ENCODE measurements around the gene MAF. TPM values are rescaled to one million over a fixed set of nuclear protein-coding genes. Genes with fewer than 3 reads are reported as not detected.
A peak's percentile ranks its signal among the peaks of the same experiment; 100 is the strongest.

The MAF gene
- total and polyA plus RNA-seq, 2 of the 13 experiments (the other 11 are each of a cell fraction or from before 2014, with no cell fraction given), result 0.07 to 0.31 TPM

DNA sequence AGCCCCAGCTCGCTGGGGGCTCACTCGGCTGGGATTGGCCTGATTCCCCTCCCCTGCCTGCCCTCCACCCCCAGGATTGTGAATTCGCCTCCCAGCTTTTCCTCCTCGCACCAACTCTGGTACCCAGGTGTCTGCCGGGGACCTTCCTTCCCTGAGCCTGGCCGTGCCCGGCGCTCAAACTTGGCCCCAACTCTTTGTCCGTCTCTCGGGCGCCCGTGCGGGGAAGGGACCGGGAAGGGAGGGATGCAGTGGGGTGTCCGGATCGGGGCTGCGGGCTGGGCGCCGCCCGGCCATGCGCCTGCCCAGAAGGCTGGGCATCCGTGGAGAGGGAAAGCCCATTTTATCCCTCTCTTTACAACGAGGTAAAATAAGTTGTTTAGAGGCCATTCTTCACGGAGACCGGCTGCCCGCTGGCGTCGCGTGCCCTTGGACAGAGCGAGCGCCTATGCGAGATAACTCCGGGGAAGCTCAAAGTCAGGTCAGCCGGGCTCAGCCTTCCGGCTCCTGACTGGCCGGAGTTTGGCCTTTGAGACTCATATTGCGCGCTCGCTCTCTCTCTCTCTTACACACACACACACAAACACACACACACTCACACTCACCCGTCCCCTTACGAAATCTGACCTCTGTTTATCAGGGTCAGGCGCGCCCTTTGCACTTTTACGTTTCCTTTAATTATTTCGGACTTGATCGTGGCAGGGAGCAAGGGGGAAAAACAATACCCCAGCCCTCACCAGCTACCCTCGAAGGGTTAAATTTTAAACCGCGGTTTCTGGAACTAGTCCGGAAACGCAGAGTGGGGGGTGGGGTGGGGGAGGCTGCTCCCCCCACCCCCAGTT lies 774 bp upstream of the MAF start (continued):
- TF ChIP-seq, protein P1, sequence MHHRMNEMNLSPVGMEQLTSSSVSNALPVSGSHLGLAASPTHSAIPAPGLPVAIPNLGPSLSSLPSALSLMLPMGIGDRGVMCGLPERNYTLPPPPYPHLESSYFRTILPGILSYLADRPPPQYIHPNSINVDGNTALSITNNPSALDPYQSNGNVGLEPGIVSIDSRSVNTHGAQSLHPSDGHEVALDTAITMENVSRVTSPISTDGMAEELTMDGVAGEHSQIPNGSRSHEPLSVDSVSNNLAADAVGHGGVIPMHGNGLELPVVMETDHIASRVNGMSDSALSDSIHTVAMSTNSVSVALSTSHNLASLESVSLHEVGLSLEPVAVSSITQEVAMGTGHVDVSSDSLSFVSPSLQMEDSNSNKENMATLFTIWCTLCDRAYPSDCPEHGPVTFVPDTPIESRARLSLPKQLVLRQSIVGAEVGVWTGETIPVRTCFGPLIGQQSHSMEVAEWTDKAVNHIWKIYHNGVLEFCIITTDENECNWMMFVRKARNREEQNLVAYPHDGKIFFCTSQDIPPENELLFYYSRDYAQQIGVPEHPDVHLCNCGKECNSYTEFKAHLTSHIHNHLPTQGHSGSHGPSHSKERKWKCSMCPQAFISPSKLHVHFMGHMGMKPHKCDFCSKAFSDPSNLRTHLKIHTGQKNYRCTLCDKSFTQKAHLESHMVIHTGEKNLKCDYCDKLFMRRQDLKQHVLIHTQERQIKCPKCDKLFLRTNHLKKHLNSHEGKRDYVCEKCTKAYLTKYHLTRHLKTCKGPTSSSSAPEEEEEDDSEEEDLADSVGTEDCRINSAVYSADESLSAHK (CRISPR knock-in tag; IDR thresholded peaks at IDR 0.05; ENCODE audit: borderline replicate concordance), result no peak
- TF ChIP-seq ZMAT3 (CRISPR knock-in tag; conservative IDR thresholded peaks at IDR 0.05) (no peak), RFXAP (CRISPR knock-in tag; IDR thresholded peaks at IDR 0.05; ENCODE audit: borderline replicate concordance) (no peak; the same call in 1 of the 2 replicates), ZFY (CRISPR knock-in tag; IDR thresholded peaks at IDR 0.05) (no peak), MATR3 (CRISPR knock-in tag; IDR thresholded peaks at IDR 0.05) (no peak), PHB2 (IDR thresholded peaks at IDR 0.05; ENCODE audit: partially characterized antibody) (no peak), ZNF24 (IDR thresholded peaks at IDR 0.05) (no peak), ZNF484 (CRISPR knock-in tag; IDR thresholded peaks at IDR 0.05; ENCODE audit: borderline replicate concordance, low read depth) (no peak), ZNF567 (CRISPR knock-in tag; IDR thresholded peaks at IDR 0.05; ENCODE audit: borderline replicate concordance) (no peak), ATF7 (IDR thresholded peaks at IDR 0.05) (no peak), ATF7 (CRISPR knock-in tag; IDR thresholded peaks at IDR 0.05) (no peak; the same call in 1 of the 2 replicates), CBFB (CRISPR knock-in tag; IDR thresholded peaks at IDR 0.05) (peak; percentile 57; the same call in 1 of the 2 replicates), ZNF143 (CRISPR knock-in tag; IDR thresholded peaks at IDR 0.05) (no peak), SNRNP70 (IDR thresholded peaks at IDR 0.05; ENCODE audit: low read depth, low read length) (no peak)
- TF ChIP-seq, protein P2, sequence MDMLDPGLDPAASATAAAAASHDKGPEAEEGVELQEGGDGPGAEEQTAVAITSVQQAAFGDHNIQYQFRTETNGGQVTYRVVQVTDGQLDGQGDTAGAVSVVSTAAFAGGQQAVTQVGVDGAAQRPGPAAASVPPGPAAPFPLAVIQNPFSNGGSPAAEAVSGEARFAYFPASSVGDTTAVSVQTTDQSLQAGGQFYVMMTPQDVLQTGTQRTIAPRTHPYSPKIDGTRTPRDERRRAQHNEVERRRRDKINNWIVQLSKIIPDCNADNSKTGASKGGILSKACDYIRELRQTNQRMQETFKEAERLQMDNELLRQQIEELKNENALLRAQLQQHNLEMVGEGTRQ (IDR thresholded peaks at IDR 0.05; ENCODE audit: low read depth, low read length), result no peak
- TF ChIP-seq, protein P2 (CRISPR knock-in tag; IDR thresholded peaks at IDR 0.05; ENCODE audit: borderline replicate concordance), result no peak
- TF ChIP-seq, protein P3, sequence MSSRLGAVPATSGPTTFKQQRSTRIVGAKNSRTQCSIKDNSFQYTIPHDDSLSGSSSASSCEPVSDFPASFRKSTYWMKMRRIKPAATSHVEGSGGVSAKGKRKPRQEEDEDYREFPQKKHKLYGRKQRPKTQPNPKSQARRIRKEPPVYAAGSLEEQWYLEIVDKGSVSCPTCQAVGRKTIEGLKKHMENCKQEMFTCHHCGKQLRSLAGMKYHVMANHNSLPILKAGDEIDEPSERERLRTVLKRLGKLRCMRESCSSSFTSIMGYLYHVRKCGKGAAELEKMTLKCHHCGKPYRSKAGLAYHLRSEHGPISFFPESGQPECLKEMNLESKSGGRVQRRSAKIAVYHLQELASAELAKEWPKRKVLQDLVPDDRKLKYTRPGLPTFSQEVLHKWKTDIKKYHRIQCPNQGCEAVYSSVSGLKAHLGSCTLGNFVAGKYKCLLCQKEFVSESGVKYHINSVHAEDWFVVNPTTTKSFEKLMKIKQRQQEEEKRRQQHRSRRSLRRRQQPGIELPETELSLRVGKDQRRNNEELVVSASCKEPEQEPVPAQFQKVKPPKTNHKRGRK (CRISPR knock-in tag; IDR thresholded peaks at IDR 0.05), result no peak
- TF ChIP-seq, protein P4, sequence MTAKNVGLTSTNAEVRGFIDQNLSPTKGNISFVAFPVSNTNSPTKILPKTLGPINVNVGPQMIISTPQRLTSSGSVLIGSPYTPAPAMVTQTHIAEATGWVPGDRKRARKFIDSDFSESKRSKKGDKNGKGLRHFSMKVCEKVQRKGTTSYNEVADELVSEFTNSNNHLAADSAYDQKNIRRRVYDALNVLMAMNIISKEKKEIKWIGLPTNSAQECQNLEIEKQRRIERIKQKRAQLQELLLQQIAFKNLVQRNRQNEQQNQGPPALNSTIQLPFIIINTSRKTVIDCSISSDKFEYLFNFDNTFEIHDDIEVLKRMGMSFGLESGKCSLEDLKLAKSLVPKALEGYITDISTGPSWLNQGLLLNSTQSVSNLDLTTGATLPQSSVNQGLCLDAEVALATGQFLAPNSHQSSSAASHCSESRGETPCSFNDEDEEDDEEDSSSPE (CRISPR knock-in tag; IDR thresholded peaks at IDR 0.05), result peak; percentile 55; the same call in 1 of the 2 replicates
- TF ChIP-seq, protein P5, sequence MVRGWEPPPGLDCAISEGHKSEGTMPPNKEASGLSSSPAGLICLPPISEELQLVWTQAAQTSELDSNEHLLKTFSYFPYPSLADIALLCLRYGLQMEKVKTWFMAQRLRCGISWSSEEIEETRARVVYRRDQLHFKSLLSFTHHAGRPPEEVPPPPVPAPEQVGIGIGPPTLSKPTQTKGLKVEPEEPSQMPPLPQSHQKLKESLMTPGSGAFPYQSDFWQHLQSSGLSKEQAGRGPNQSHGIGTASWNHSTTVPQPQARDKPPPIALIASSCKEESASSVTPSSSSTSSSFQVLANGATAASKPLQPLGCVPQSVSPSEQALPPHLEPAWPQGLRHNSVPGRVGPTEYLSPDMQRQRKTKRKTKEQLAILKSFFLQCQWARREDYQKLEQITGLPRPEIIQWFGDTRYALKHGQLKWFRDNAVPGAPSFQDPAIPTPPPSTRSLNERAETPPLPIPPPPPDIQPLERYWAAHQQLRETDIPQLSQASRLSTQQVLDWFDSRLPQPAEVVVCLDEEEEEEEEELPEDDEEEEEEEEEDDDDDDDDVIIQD (CRISPR knock-in tag; IDR thresholded peaks at IDR 0.05; ENCODE audit: low read depth), result no peak
- TF ChIP-seq, protein P6, sequence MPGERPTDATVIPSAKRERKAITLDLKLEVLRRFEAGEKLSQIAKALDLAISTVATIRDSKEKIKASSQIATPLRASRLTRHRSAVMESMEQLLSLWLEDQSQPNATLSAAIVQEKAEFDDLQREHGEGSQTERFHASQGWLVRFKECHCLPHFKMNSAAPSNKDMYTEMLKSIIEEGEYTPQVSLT (CRISPR knock-in tag; IDR thresholded peaks at IDR 0.05; ENCODE audit: borderline replicate concordance, low read depth), result no peak
